Activated T-cell treated with anti-CD3 and anti-CD28 coated beads for 48 hours (primary cell): Measurements from ENCODE around the gene TM6SF1.

Experiments
- DNase-seq: peaks from one replicate; pipeline ENCODE4 v3.0.0-alpha.2; 2020; ENCODE audit warnings: low read depth

Gene TM6SF1

GRCh38 chr15:83174891-83175290 is 67.4 kb downstream of the TM6SF1 start:
- no peak for DNase-seq

GRCh38 chr15:83178390-83178789 is 70.9 kb downstream of the TM6SF1 start:
- no peak for DNase-seq

- DNase-seq: no peak
Observed at GRCh38 chr15:83178869-83179325, 71.5 kb downstream of the TM6SF1 start.

- no peak for DNase-seq
Observed at GRCh38 chr15:83185561-83185960, 78.1 kb downstream of the TM6SF1 start.
